GM18858 (cell line): Measurements from ENCODE around the gene PREPL.

Source experiments
- ATAC-seq: cut with Tn5 transposase; IDR thresholded peaks from one replicate; pipeline ENCODE4 v1.9.1; 2021; ENCODE audit not compliant: unreplicated experiment

PREPL gene

DNA sequence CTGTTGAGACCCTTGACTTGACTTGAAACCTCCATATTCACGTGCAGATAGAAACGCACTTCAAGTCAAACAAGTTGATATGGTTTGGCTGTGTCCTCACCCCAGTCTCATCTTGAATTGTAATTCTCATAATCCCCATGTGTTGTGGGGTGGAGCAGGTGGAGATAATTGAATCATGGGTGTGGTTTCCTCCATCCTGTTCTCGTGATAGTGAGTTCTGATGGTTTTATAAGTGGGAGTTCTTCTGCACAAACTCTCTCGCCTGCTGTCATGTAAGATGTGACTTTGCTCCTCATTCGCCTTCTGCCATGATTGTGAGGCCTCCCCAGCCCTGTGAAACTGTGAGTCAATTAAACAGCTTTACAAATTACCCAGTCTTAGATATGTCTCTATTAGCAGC lies 64.6 kb downstream of the PREPL start:
- no peak for ATAC-seq

DNA sequence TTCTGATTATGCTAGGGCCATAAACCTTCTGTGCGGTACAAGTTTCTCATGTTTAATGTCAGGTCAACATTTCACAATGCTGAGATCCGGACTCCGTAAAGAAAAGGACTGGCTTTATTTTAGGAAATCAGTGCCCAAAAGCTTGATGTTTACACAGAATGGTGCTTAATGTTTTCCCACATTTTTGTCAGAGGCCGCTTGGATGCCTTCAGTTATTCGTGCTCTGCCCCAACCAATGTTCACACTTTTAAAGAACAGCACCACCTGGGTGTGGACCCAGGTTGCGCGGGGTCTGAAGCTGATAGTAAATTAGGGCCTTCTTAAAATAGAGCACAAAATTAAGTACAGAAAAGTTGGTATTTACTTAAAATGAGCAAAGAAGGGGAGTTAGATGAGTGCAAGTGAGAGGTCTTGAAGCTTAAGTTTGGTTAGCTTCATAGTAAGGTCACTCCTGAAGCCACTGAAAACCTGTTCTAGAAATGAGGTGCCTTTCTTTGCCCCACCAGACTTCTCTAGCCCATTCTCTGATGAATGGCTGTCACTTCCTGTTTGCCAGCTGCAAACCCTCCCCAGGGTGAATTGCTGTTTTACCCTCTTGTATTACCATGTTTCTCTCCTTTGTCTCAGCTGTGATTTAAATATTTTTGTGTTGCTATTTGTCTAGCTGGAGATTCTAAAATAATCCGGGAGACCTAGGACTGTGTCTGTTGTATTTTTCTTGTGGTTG lies 65.5 kb downstream of the PREPL start:
- no peak for ATAC-seq

DNA sequence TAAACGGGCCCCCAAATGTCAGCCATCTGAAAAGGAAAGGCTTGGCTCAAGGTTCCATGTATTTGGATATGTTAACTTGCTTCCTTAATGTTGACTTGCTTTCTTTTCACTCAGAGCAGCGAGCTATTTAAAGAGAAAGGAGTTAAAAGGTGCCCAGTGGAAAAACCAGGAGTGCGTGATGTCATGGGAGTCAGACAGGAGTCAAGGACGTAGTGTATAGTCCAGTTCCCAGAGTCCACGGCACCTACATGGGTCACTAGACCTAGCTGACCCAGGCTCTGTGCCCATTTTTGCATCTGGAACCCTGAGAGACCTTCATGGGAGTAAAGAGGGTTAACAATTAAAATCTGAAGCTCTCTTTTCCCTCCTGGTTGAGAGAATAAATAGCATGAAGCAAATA lies 66.2 kb downstream of the PREPL start:
- no peak for ATAC-seq

DNA sequence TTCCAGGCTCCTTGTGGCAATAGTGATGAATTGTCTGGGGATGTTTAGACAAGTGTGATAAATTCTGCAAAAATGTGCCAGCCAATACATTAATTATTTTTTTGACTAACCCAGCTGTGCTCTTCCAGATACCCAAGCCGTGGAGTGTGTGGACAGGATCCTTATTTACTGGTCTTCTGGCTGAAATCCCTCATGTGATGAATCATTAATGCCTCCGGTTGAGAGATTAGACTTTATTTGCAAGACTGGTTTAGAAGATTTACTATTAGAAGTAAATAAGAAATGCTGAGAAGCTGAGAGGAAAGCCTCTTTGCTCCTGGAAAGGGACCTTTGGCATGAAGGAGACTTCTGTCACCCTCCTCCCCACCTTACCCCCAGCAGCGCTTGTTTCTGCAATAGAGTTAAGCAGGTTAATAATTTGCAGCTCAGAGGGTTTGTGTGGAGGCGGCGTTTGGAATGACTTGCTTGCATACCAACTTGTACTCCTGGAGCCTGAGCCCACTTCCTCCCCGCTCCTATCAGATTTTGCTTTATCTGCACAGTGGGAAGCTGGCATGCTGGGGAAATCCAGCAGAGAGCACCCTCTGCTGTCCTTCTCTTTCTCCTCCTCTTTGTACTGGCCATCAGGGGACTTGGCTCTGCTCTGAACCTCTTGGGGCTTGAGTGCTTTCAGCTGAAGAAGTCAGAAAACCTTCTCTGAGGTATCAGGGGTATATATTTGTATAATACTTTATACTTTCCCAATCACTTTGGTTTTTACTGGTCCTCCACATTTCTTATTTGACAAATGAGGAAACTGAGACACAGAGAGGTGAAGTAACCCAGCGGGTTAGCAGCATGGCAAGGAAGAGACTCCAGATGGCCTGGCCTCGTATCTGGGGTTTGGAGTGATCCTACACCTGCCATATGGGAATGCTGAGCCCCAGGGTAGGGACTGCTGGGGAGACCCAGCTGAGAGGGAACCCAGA lies 69.7 kb downstream of the PREPL start:
- no peak for ATAC-seq

DNA sequence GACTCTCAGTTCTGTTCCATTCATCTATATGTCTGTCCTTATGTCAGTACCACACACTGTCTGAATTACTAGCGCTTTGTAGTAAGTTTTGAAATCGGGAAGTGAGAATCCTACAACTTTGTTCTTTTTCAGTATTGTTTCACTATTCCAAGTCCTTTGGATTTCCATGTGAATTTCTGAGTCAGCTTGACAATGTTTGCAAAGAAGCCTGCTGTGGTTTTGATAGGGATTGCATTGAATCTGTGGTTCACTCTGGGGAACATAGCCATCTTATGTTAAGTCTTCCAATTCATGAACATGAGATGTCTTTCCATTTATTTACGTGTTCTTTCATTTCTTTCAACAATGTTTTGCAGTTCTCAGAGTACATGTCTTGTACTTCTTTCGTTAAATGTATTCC lies 71.0 kb downstream of the PREPL start:
- no peak for ATAC-seq

DNA sequence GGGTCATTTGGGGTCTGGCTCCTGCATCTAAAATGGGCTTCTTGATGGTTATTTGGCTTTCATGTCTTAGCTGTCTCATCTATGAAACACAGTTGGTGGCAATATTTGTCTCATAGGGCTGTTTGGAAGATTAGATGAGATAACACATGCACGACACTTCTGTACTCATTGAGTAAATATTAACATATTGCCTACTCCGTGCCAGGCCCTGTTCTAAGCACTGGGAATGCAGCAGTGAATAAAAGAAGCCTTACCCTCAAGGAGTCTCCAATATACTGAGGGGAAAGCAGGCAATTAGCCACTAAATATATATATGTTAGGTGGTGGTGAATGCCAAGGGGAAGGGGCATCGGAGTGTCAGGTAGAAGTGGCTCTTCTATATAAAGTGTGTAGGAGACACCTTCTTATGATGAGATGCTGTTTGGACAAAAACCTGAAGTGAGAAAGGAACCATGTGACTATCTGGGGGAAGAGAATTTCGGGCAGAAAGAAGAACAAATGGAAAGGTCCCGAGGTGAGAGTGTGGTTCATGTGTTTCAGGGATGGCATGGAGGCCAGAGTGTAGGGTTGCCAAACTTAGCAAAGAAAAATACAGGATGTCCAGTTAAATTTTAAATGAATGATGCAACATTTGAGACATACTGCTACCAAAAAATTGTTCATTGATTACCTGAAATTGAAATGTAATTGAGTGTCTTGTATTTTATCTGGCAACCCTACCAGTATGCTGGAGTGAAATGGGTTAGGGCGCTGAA lies 74.2 kb downstream of the PREPL start:
- no peak for ATAC-seq

DNA sequence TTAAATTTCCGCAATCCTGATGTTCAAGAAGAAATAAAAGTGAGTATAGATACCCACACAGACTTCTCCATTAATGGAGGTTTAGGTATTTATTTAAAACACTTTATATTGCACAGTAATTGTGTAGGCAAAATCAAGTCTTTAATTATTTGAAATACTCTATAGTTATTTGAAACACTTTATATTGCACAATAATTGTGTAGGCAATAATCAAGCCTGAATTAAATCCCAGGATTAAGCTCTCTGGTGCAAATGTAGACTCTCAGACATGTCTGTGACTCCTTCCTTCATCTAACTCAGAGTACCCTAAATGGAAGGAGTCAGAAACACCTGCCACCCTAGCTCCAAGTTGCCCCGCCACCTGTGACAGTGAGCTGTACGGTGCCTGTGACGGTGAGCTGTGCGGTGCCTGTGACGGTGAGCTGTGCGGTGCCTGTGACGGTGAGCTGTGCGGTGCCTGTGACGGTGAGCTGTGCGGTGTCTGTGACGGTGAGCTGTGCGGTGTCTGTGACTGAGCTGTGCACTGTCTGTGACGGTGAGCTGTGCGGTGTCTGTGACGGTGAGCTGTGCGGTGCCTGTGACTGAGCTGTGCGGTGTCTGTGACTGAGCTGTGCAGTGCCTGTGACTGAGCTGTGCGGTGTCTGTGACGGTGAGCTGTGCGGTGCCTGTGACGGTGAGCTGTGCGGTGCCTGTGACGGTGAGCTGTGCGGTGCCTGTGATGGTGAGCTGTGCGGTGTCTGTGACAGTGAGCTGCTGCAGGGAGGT lies 75.0 kb downstream of the PREPL start:
- ATAC-seq: no peak

DNA sequence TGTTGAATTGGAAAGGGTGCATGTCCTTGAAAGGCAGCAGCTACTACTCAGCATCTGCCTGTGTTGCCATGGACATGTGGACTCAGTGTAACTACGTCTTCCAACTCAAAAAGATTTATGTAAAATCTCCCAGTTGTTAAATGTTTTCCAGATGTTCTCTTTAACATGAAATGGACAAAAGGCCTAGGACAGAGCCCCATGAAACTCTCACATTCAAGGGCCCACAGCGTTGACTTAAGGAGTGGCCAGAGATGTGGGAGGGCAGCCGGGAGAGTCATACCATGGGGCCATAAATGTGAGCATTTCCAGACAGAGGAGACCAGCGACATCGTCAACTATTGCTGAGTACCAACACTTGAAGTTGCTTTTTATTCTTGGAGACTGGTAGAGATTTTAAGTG lies 76.1 kb downstream of the PREPL start:
- ATAC-seq: no peak

DNA sequence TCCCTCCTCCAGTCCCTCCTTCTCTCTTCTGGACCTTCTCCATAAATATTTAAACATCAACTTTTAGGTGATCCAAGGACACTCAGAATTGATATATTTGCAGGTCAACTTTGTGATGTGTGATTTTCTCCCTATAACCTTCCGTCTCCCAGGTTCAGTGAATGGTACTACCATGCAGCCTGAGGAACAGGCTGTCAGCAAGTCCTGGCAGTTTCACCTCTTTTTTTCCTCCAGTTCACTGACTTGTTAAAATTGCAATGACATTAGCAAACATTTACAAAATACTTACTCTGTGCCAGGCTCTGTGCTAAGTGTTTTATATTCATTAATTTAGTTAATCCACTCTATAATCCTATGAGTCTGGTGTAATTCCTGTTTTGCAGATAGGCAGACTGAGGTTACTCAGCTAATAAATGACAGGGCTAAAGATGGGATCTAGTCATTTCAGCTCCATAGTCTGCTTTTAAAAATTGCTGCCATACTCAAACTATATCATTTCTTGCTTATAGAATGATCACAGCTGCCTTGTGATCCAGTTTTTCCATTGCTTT lies 78.1 kb downstream of the PREPL start:
- ATAC-seq: no peak

DNA sequence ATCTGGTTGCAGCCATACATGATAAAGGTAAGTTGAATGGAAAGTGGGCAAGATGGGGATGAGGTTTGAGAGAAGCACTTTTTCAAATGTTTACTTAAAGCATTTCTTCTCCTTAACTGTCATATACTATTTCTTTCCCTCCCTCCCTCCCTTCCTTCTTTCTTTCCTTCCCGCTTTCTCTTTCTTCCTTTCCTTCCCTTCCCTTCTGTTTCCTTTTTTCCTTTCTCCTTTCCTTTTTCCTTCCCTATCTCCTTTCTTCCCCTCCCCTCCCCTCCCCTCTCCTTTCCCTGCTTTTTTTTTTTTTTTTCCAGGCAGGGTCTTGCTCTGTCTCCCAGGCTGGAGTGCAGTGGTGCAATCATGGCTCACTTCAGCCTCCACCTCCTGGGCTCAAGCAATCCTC lies 80.4 kb downstream of the PREPL start:
- no peak for ATAC-seq

DNA sequence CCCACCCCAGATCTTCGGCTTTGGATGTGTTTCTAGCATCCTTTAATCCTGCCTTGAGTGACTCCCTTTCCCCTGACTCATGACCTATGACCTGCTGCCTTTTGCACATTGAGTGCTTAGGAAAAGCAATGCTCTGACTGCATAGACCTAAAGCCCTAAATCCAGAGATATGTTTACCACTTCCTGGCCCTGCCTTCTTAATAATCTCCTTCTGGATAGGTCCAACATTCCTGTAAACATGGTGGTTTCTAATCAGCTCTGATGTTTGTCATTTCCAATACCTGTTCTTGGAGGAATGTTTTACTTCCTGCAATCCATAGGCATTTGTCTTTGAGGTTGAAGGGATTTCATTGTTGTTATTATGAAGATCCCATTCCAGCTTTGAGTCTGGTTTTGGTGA lies 83.8 kb downstream of the PREPL start:
- ATAC-seq: no peak

DNA sequence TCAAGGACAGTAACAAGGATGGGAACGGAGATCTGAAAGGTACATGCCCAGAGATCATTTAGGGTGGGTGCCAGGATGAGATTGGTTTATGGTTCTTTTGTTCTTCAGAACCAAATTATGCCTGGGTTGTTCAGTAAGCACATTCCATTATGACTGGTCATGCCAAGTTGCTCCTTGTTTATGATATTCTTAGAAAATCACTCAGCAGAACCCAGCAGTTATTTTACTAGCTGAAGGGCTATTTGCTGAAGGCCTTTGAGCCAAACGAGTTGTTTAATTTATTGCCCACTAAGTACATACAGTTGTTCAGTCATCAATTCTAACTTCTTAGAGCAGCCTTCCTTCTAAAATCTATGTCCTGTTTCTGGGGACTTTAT lies 85.4 kb downstream of the PREPL start:
- no peak for ATAC-seq

DNA sequence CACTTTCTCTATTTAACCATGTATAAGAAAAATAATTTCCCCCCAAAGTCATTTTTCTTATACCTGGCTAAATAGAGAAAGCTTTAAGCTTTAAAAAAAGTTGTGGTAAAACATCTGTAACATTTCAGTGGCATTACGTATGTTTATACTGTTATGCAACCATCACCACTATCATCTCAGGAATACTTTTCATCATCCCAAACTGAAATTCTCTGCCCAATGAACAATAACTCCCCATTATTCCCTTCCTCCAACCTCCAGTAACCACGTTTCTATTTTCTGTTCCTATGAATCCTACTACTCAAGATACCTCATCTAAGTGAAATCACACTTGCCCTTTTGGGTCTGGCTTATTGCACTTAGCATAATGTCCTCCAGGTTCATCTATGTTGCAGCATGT lies 87.7 kb downstream of the PREPL start:
- ATAC-seq: no peak

DNA sequence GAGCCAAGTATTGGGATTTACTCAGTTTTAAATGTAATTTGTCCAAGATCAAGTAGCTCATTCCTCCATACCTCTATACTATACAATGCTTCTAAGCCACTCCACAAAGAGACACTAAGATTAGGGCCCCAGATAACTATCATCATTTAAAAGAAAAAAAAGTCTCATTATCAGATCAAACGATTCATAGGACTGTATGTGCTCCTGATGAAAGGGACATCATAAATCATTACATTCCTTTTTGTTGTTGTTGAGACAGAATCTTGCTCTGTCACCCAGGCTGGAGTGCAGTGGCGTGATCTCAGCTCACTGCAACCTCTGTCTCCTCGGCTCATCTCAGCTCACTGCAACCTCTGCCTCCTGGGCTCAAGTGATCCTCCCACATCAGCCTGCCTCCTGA lies 88.2 kb downstream of the PREPL start:
- no peak for ATAC-seq

DNA sequence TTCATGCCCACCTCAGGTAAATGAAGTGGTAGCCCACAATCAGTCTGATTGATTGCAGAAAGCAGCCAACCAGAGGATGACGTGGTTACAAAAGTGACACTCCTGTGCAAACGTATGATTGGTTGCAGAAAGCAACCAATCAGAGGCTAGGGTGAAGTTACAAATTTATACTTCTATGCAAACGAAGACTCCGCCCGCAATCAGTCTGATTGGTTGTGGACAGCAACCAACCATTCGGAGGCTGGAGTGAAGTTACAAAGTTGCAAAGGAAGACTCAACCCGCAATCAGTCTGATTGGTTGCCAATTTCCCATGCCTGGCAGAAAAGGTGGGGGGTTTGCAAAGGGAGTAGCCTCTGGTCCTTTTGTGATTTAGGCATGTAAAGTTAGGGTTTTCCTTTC lies 90.0 kb downstream of the PREPL start:
- no peak for ATAC-seq

DNA sequence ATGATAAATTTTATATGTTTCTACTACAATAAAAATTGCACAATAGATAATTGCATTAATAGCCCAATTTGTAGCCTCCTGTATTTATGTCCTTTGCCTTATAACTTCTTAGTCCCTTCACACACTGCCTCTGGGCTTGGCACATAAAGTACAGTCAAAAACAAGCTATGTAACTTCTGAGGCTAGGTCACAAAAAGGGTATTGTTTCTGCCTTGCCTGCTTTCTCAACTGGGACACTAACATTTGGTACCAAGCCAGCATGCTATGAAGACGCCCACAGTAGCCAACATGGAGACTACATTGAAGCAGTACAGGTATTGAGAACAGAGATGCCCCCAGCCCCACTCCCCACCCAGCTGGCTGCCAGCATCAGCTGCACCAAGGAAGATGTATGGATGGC lies 91.5 kb downstream of the PREPL start:
- ATAC-seq: no peak

DNA sequence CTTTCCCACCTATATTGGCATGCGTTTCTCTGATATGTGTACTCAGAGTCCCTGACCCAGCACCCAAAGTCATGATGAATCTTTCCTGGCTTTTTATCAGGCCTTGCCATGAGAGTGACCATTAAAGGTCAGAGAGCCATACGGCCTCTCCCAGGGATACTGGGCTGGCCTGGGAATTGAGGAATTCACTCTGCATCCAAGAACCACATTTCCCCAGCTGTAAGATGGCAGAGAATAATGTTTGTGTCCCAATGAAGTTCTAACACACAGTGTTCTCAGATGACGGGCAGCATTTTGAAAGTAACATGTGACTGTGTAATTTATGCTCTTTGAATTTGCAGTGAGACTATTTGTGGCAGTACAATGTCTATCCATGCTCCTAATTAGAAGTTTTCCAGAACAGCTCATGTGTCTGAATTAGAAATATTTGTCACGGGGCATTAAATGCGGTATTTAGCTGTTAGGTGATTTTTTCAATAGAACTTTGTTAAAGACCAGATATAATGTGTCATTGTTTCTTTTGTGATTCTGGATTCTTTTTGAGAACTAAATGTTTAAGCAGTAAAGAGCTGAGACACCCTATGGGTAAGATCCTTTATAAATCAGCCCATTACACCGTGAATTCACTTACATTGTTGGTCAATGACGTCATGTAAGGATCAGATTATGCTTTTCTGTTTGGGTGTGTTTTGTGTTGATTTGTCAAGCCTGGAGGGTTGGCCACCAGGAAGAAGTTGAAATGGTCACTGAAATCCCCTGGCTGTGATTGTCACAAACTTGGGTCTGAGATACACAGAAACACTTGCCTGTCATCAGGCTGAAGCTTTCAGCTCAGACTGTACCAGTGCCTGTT lies 93.3 kb downstream of the PREPL start:
- ATAC-seq: no peak
